ENCODE measurements around the gene LINGO3. TPM values are rescaled to one million over a fixed set of nuclear protein-coding genes. Genes with fewer than 3 reads are reported as not detected.

Gene LINGO3
- total and polyA plus RNA-seq, 2 experiments from 2014 or later: 0.29 to 0.45 TPM

DNA sequence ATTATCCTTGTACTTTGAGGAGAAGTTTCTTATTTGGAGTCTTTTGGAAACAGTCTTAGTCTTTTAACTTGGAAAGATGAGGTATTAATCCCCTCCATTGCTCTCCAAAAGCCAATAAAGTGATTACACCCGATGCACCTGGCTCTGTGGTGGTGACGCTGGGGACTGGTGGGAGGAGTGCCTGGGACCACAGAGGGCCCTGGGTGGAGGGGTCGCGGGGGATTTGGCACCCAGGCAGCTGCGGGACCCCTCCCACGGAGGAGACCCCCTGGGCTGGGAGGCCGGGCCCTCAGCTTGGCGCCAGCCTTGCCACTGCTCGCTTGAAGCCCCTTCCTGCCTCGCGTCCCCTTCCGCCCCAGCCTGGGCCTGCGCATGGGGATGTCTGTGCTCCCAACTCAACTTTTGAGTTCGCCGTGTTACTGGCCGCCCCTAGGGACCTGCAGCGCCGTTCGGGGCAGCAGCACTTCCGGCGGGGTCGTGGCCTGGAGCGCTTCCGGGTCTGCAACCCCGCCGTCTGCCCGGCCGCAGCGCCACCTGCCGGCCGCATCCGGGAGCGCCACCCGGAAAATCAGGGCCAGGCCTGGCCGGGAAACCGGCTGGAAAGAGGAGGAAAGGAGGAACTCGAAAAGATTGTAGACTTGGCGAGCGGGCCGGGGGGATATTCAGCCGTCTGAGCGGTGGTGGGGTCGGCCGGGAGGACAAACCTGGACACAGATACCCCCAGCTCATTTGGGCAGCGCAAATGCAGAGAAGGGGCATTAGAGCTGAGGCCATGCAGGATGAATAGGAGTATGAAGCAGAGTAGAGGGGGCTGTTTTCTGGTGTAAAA is 34.4 kb downstream of the LINGO3 start:
- H2AFZ ChIP-seq: no peak overlapping the region
- no peaks in the 10 kb centered on the region for H3K9me2 ChIP-seq (ENCODE audit: insufficient read depth)
- peaks cover 47% of the 10 kb centered on the region for H3K79me2 ChIP-seq (replicated peaks; ENCODE audit: insufficient read depth)
- peaks cover 37% of the 10 kb centered on the region for H3F3A ChIP-seq (replicated peaks; ENCODE audit: low read depth)
- peaks cover 4% of the 10 kb centered on the region; the same call in 1 of the 2 replicates for H3K36me3 ChIP-seq (ENCODE audit: insufficient read depth)
- Mint-ChIP-seq H3K4me3 (peak overlapping the region; percentile 63), H3K27me3 (ENCODE audit: insufficient read depth, low read depth, poor library complexity) (peaks cover 28% of the 10 kb centered on the region), H3K9me3 (peaks cover 7% of the 10 kb centered on the region; the same call in 2 of the 3 replicates), H3K36me3 (ENCODE audit: low read depth) (peaks cover 37% of the 10 kb centered on the region), H3K4me1 (peaks cover 23% of the 10 kb centered on the region), H3K27ac (peak overlapping the region; percentile 87; the same call in 1 of the 2 replicates)
- TF ChIP-seq ETS1 (IDR thresholded peaks at IDR 0.05): peak; percentile 74; the same call in 1 of the 2 replicates
- TF ChIP-seq ZNF331 (CRISPR knock-in tag; IDR thresholded peaks at IDR 0.05; ENCODE audit: low read depth): no peak
- peak; percentile 86 to 87 for TF ChIP-seq CTCF (conservative IDR thresholded peaks at IDR 0.05; ENCODE audit: low read depth in 2 of 2)
- no peak for TF ChIP-seq NANOG (IDR thresholded peaks at IDR 0.05; ENCODE audit: borderline replicate concordance)
- TF ChIP-seq REST (IDR thresholded peaks at IDR 0.05; ENCODE audit: unreplicated experiment): no peak
- TF ChIP-seq EZH2phosphoT487 (IDR thresholded peaks at IDR 0.05; ENCODE audit: unreplicated experiment): no peak
- peak; percentile 92 for TF ChIP-seq POLR2AphosphoS5 (IDR thresholded peaks at IDR 0.05; ENCODE audit: low read depth)
- no peak for TF ChIP-seq ZNF114 (CRISPR knock-in tag; IDR thresholded peaks at IDR 0.05)
- no peak for TF ChIP-seq JUNB (IDR thresholded peaks at IDR 0.05; ENCODE audit: unreplicated experiment)
- TF ChIP-seq, protein P1, sequence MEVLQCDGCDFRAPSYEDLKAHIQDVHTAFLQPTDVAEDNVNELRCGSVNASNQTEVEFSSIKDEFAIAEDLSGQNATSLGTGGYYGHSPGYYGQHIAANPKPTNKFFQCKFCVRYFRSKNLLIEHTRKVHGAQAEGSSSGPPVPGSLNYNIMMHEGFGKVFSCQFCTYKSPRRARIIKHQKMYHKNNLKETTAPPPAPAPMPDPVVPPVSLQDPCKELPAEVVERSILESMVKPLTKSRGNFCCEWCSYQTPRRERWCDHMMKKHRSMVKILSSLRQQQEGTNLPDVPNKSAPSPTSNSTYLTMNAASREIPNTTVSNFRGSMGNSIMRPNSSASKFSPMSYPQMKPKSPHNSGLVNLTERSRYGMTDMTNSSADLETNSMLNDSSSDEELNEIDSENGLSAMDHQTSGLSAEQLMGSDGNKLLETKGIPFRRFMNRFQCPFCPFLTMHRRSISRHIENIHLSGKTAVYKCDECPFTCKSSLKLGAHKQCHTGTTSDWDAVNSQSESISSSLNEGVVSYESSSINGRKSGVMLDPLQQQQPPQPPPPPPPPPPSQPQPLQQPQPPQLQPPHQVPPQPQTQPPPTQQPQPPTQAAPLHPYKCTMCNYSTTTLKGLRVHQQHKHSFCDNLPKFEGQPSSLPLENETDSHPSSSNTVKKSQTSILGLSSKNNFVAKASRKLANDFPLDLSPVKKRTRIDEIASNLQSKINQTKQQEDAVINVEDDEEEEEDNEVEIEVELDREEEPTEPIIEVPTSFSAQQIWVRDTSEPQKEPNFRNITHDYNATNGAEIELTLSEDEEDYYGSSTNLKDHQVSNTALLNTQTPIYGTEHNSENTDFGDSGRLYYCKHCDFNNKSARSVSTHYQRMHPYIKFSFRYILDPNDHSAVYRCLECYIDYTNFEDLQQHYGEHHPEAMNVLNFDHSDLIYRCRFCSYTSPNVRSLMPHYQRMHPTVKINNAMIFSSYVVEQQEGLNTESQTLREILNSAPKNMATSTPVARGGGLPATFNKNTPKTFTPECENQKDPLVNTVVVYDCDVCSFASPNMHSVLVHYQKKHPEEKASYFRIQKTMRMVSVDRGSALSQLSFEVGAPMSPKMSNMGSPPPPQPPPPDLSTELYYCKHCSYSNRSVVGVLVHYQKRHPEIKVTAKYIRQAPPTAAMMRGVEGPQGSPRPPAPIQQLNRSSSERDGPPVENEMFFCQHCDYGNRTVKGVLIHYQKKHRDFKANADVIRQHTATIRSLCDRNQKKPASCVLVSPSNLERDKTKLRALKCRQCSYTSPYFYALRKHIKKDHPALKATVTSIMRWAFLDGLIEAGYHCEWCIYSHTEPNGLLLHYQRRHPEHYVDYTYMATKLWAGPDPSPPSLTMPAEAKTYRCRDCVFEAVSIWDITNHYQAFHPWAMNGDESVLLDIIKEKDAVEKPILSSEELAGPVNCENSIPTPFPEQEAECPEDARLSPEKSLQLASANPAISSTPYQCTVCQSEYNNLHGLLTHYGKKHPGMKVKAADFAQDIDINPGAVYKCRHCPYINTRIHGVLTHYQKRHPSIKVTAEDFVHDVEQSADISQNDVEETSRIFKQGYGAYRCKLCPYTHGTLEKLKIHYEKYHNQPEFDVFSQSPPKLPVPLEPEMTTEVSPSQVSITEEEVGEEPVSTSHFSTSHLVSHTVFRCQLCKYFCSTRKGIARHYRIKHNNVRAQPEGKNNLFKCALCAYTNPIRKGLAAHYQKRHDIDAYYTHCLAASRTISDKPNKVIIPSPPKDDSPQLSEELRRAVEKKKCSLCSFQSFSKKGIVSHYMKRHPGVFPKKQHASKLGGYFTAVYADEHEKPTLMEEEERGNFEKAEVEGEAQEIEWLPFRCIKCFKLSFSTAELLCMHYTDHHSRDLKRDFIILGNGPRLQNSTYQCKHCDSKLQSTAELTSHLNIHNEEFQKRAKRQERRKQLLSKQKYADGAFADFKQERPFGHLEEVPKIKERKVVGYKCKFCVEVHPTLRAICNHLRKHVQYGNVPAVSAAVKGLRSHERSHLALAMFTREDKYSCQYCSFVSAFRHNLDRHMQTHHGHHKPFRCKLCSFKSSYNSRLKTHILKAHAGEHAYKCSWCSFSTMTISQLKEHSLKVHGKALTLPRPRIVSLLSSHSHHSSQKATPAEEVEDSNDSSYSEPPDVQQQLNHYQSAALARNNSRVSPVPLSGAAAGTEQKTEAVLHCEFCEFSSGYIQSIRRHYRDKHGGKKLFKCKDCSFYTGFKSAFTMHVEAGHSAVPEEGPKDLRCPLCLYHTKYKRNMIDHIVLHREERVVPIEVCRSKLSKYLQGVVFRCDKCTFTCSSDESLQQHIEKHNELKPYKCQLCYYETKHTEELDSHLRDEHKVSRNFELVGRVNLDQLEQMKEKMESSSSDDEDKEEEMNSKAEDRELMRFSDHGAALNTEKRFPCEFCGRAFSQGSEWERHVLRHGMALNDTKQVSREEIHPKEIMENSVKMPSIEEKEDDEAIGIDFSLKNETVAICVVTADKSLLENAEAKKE (CRISPR knock-in tag; IDR thresholded peaks at IDR 0.05): no peak
- TF ChIP-seq STAT1 (IDR thresholded peaks at IDR 0.05; ENCODE audit: unreplicated experiment): no peak
- no peak for TF ChIP-seq EZH2 (IDR thresholded peaks at IDR 0.05; ENCODE audit: low read depth, unreplicated experiment)
- peak; percentile 37; the same call in 1 of the 2 replicates for TF ChIP-seq CREB1 (CRISPR knock-in tag; IDR thresholded peaks at IDR 0.05; ENCODE audit: low read depth)
- peak overlapping the region; percentile 46 for H3K4me3 ChIP-seq
- DNase-seq (ENCODE audit: low spot score) (peak; percentile 96), ATAC-seq (peak; percentile 62)
- H3K4me2 ChIP-seq: peak overlapping the region; percentile 89
- H4K20me1 ChIP-seq (replicated peaks; ENCODE audit: insufficient read depth): peaks cover 27% of the 10 kb centered on the region
- peaks cover 18% of the 10 kb centered on the region for H3K4me1 ChIP-seq (ENCODE audit: insufficient read depth)
- H3K27ac ChIP-seq (ENCODE audit: low read depth): peak overlapping the region; percentile 98
- H3K27me3 ChIP-seq (ENCODE audit: insufficient read depth): no peaks in the 10 kb centered on the region

Measured in GM23338 (cell line).